Activated gamma-delta T cell treated with Interleukin-2 at 50 U/mL for 16 hours (primary cell): ENCODE data around the gene ARHGEF4.

Experiments used
- DNase-seq: peaks from one replicate; pipeline ENCODE4 v3.0.0-alpha.2; 2020

Gene ARHGEF4

DNA sequence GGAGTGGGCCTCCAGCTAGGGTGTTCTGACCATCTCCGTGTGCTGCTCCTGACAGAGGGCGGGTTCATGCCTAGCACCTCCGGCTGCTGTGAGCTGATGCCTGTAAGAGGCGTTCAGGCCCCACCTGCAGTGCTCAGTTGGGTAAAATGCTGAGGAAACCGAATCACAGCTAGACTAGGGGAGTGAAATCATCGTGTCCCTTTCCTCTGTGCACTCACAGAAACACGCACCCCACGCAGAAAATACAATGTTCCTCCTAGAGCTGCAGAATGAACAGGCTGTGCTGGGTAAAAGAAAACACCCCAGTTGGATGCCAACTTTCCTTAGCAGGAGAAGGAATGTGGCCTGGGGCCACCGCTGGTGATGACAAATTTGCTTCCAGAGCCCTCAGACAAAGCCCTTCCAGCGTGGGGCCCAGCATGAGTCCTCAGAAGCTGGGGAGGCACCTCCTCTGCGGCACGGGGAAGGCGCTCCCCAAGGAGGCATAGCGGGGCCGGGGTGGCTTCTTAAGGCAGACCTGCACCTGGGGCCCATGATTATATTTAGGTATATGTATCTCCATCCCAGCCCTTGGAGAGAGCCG, 16.3 kb upstream of the ARHGEF4 start:
- DNase-seq: no peak

DNA sequence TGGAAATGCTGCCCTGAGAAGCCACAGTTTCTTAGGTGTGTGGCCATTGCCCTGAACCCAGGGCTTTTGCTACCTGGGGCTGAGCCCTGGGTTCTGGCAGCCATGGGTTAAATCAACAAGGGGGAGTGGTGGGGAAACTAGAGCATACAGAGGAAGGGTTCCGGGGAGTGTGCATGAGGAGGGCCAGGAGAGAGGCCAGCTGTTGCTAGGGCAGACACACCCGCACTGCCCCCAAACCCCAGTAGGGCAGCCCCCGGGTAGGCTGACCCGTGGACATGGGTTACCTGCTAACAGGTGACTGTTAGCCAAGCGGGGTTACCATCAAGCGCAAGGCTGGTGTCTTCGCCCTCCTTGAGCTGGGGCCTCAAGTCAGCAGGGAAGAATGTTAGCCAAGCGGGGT, 14.8 kb upstream of the ARHGEF4 start:
- DNase-seq: no peak

GRCh38 chr2:130822766-130823165, 13.9 kb upstream of the ARHGEF4 start:
- no peak for DNase-seq

DNA sequence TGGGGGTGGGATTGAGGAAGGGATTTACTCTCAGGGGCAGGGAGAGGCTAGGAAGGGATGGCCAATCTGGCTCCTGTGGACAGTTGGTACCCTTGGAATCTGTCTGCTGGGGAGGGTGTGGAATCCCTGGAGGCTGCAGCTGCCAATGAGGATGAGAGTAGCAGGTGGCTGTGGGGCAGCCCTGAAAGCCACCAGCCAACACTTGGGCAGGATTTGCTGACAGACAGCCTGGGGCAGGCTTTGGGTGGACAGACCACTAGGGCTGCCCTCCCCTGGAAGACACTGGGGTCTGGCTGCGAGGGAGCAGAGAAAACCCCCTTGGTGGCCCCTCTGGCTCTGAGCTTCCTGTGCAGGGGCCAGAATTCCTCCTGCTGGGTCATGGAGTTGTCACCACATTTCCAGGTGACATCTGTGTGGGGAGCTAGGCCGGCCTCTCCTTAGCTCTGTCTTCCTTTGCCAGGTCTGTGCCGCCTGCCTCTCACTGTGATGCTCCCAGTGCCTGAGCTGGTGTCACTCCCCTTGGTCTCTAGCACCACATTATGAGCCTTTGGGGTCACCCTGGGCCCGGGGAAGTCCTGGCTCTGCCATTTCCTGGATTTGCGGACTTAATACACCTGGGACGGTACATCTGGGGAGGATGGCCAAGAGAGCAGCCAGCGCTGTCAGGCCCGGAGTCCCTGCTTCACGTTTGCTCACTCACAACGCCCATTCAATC, 13.4 kb upstream of the ARHGEF4 start:
- DNase-seq: no peak

- no peak for DNase-seq
Measured at GRCh38 chr2:130823886-130824491, 12.7 kb upstream of the ARHGEF4 start.

DNA sequence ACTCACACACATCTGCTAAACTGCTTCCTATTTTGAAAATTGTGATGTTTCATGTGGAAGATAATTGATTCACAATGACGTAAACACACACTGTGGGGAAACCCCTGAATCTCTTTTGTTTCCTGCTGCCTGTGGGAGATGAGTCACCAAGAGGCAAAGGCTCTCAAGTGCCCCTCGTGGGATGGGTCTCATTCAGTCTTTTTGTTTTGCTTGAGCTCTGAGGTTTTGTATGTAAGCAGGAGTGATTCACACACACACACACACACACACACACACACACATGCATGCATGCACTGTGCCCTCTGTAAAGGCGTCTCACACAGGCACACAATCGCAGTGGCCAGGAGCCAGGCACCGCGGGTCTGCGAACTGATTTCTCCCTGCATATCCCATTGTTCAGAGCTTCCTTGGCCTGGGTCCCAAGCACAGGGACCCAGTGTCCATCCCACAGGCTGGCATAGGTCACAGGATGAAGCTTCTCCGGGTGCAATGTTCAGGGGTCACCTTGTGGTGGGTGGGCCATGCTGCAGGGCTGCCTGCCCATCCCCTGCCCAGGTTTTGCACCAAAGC, 12.1 kb upstream of the ARHGEF4 start:
- DNase-seq: peak; percentile 73

DNA sequence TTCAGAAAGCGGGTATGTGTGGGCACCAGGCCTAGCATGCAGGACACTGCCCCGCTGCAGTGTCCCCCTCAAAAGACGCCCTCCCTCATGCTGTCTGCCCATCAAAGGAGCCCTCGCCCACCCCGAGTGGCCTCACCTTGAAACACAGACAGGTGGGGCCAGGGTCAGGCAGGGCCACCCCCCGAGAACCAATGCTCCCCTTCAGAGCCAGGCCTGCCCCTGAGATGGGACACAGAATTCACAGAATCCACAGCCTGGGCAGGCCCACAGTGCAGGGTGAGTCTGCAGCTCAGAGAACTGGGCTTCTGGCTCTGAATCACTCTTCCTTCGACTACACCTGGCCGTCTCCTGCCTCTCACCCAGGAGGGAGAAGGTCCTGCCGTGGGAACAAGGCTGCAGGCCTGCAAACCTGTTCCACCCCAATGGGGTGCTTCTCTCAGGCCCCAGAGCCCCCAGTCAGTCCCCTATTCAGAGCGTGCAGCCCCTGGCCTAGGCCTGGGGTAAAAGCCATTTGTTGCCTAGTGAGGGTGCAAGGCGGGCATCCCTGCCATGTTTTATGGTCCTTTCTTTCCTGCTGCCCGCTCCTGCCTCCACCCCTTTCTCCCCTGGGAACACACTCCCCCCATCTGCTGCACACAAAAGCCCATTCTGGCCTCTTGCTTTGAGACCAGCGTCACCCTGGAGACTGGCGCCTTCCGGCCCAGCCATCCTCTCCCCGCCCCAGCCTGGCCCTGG, 11.3 kb upstream of the ARHGEF4 start:
- no peak for DNase-seq

- DNase-seq: no peak
Measured at GRCh38 chr2:130825966-130826253, 10.8 kb upstream of the ARHGEF4 start.

GRCh38 chr2:130826419-130826818, 10.3 kb upstream of the ARHGEF4 start:
- DNase-seq: no peak

- no peak for DNase-seq
Measured at GRCh38 chr2:130826821-130827501, 9.8 kb upstream of the ARHGEF4 start.

DNA sequence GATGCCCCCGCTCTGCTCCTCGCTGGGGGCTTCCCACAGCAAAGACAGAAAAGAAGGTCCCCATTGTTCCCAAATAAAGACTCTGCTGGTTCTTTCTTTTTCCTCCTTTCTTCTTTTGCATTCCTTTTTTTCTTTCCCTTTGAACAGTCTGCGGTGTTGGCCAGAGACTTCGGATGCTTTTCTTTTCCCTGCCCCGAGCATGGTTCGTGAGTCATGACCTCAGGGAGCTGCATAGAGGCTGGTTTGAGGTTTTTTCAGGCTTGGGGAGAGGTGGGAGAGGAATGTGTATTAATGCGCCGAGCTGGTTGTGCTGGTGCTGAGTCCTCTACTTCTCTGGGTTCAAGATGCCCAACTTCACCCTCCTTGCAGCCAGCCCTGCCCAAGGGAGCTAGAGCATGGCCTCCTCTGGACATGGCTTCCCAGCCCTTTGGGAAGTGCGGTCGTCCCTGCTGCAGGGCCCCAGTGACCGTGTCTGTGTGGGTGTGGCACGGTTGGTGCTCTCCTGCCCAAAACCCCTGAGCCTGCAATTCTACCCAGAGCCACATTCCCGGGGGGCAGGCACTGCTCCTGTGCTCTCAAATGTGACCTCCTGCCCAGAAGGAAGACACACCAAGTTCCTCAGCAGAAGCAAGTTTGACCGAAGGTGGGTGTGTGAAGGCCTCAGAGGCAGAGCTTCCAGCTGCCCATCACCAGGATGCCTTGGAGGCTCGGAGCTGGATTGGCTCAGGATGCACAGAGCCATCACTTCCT, 9.0 kb upstream of the ARHGEF4 start:
- DNase-seq: no peak

- no peak for DNase-seq
Measured at GRCh38 chr2:130828461-130828860, 8.3 kb upstream of the ARHGEF4 start.

- DNase-seq: no peak
Measured at GRCh38 chr2:130829015-130829414, 7.7 kb upstream of the ARHGEF4 start.

DNA sequence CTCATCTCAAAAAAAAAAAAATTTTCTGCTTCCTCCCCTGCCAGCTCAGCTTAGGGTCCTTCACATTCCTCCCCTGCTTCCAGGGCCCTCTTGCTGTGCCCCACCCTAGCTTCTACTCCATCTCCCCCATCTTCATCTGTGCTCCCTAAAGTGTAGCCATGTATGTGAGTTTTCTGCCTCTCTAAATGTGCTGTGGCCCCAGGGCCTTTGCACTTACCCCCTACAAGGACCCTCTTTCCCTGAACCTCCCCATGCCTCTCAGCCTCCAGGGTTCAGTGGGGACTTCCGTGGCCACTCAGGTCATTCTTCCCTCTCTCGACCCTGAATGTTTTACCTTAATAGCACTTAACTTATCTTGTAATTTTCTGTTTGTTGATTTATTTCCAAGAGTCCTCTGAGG, 6.2 kb upstream of the ARHGEF4 start:
- no peak for DNase-seq

GRCh38 chr2:130831356-130831755, 5.4 kb upstream of the ARHGEF4 start:
- no peak for DNase-seq

- DNase-seq: no peak
Measured at GRCh38 chr2:130832296-130832940, 4.3 kb upstream of the ARHGEF4 start.

- no peak for DNase-seq
Measured at GRCh38 chr2:130834091-130834930, 2.4 kb upstream of the ARHGEF4 start.

DNA sequence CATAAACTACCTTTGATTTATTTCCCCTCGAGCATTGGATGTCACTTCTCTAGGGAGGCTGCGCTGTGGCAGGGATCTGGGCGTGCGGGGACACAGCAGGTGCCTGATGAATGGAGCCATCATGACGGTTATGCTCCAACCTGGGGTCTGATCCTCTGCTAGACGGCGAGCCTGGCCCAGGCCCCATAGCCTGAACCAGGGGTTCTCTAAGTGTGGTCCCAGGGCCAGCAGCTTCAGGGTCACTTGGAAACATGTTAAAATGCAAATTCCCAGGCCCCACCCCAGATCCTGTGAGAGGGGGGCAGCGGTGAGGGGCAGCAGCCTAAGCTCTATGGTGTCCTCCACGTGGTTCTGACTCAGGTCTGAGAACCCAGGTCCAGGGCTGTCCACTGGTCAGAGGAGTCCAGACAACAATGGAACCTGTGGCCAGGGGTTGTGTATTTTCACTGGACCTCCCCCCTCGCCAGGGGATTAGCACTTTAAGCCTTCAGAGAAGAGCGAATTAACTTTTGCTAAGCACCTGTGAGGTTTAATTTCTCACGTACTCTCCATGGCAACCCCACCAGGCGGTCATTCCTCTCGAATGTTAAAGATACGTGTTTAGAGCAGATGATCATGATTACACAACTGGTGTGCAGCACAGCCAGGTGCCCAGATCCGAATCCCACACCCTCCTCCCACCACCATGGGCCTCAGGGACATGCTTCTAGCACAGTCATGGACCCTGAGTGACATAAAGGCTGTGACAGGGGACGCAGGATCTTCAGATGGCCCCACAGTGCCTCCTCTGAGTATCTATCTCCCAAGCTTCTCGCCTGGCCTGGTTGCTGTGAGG, 1.6 kb upstream of the ARHGEF4 start:
- no peak for DNase-seq

- no peak for DNase-seq
Measured at GRCh38 chr2:130835766-130836015, 1.0 kb upstream of the ARHGEF4 start.

GRCh38 chr2:130837175-130837810, 579 bp downstream of the ARHGEF4 start:
- DNase-seq: no peak
